Psoas muscle (tissue), 8 donors: ENCODE measurements around the gene PCDHGA11. TPM values are rescaled to one million over a fixed set of nuclear protein-coding genes. Genes with fewer than 3 reads are reported as not detected.

Experiments
- ATAC-seq, 4 donors: fragments of 200-7000 bp; cut with Tn5 transposase; one replicate each; pipeline ENCODE4 v1.9.1; 2020; ENCODE audit warnings: moderate library complexity in 3 of 4, mild to moderate bottlenecking in 2 of 4
- DNase-seq, 2 donors: peaks; one replicate each; pipeline ENCODE4 v3.0.0-alpha.2; 2020
- H3K27ac ChIP-seq: fragments of 200-600 bp; one replicate; pipeline ENCODE4 v1.8.0; 2022
- H3K27me3 ChIP-seq, 3 donors: fragments of 200-600 bp in 1 of 3; one replicate each; pipeline versions ENCODE4 v1.6.1 to v1.8.0; 2013 to 2022; ENCODE audit warnings: low read length in 2 of 3, mild to moderate bottlenecking in 2 of 3, moderate library complexity in 1 of 3; ENCODE audit not compliant: insufficient read depth in 3 of 3
- H3K36me3 ChIP-seq, 2 donors: fragments of 200-600 bp in 1 of 2; one replicate each; pipeline versions ENCODE4 v1.6.1 to v1.8.0; 2013 to 2022; ENCODE audit warnings: low read depth in 1 of 2, mild to moderate bottlenecking in 1 of 2, moderate library complexity in 1 of 2; ENCODE audit not compliant: insufficient read depth in 1 of 2
- H3K4me1 ChIP-seq: fragments of 200-600 bp; one replicate; pipeline ENCODE4 v1.8.0; 2022
- H3K4me3 ChIP-seq: fragments of 200-600 bp; one replicate; pipeline ENCODE4 v1.8.0; 2022; ENCODE audit warnings: mild to moderate bottlenecking
- H3K9me3 ChIP-seq: fragments of 200-600 bp; one replicate; pipeline ENCODE4 v1.8.0; 2022
- CTCF ChIP-seq: fragments of 200-600 bp; IDR thresholded peaks from one replicate; pipeline ENCODE4 v1.8.0; 2022; ENCODE audit warnings: antibody characterized with exemption
- WGBS, 3 donors: extraction: QIAGEN DNeasy Blood & Tissue Kit; methylation state at CpG; one replicate each; pipeline versions ENCODE4 v1.1.6 to v1.1.7; 2013; 5-methylcytosine and 5-hydroxymethylcytosine counted together
- intact Hi-C, 2 donors: fragments of 100-400 bp; cut with DNase I; formaldehyde crosslinking; loops; one replicate each; pipeline versions ENCODE4 v1.11.0 to v1.14.2; 2022
- polyA plus RNA-seq, 3 donors: library from polyadenylated mRNA; stranded (reverse); fragments of 200-250 nt; gene quantifications; one replicate each; pipeline ENCODE4 v1.2.3, GENCODE V29; 2013
- total RNA-seq, 4 donors: library from RNA; stranded (reverse); fragmentation: NEBNext Ultra II Directional in 2 of 4; extraction: Animal tissue kit (Norgen Biotek cat#: 25700) in 2 of 4; gene quantifications; one replicate each; pipeline versions ENCODE4 v1.2.1 to v1.2.4, GENCODE V29; 2021 to 2023
- donor health status: healthy with polysubstance abuse.
- donor health status: DM: no; HTN: no; CAD: no; lungs with moderate emphysema.
- donor health status: Bipolar disorder and iron deficiency.
- donor health status: healthy.
- donor health status: DM: yes; HTN: yes; CAD: no.
- donor health status: DM: no; HTN: no; CAD: no.
- donor health status: DM: no; HTN: no; CAD: no.
- donor health status: DM: yes; HTN: yes; CAD: no.

The PCDHGA11 gene
- total and polyA plus RNA-seq, 7 donors = 0.21 to 4.4 (median 0.94) TPM

- DNase-seq (no peak), ATAC-seq (no peak)
- no peaks in the 10 kb centered on the region for H3K4me1 ChIP-seq
- H3K36me3 ChIP-seq = no peaks in the 10 kb centered on the region
- H3K27ac ChIP-seq = no peak overlapping the region
- no peak for TF ChIP-seq CTCF
- H3K4me3 ChIP-seq = no peak overlapping the region
- peaks cover 1% of the 10 kb centered on the region for H3K9me3 ChIP-seq
- intact Hi-C loops = no loop called here
- H3K27me3 ChIP-seq = peaks cover 0 to 5% (median 1%) of the 10 kb centered on the region in 3 donors
- 87 to 96% (median 95%) methylated on average over 2 of the region's 2 CpGs for WGBS, 3 donors
Observed at GRCh38 chr5:141437221-141437620, 16.4 kb downstream of the PCDHGA11 start.

GRCh38 chr5:141439411-141440141 lies 18.7 kb downstream of the PCDHGA11 start:
- no peak for TF ChIP-seq CTCF
- intact Hi-C loops = no loop called here
- Histone ChIP-seq H3K27me3 (no peaks in the 10 kb centered on the region), H3K27ac (no peak overlapping the region), H3K4me3 (no peak overlapping the region), H3K4me1 (no peaks in the 10 kb centered on the region), H3K36me3 (no peaks in the 10 kb centered on the region), H3K9me3 (no peaks in the 10 kb centered on the region)
- DNase-seq = no peak
- peak in 2 of 4 donors; percentile 35 for ATAC-seq
- WGBS, 3 donors = 60 to 74% (median 67%) methylated on average over 10 of the region's 10 CpGs

GRCh38 chr5:141440341-141440740 lies 19.5 kb downstream of the PCDHGA11 start:
- no peaks in the 10 kb centered on the region for H3K9me3 ChIP-seq
- no peak for ATAC-seq
- 94 to 96% (median 95%) methylated on average over 9 of the region's 9 CpGs for WGBS, 3 donors
- no peak overlapping the region for H3K4me3 ChIP-seq
- intact Hi-C loops = no loop called here
- H3K27me3 ChIP-seq = no peaks in the 10 kb centered on the region
- H3K36me3 ChIP-seq = no peaks in the 10 kb centered on the region
- TF ChIP-seq CTCF = no peak
- no peak for DNase-seq
- no peaks in the 10 kb centered on the region for H3K4me1 ChIP-seq
- no peak overlapping the region for H3K27ac ChIP-seq

- Histone ChIP-seq H3K4me1 (no peaks in the 10 kb centered on the region), H3K27me3 (no peaks in the 10 kb centered on the region), H3K27ac (no peak overlapping the region), H3K4me3 (no peak overlapping the region), H3K36me3 (no peaks in the 10 kb centered on the region), H3K9me3 (no peaks in the 10 kb centered on the region)
- TF ChIP-seq CTCF = no peak
- WGBS, 3 donors = 58 to 64% (median 59%) methylated on average over 50 of the region's 50 CpGs
- no peak for ATAC-seq
- intact Hi-C loops = no loop called here
- no peak for DNase-seq
Observed at GRCh38 chr5:141441571-141442170, 20.8 kb downstream of the PCDHGA11 start.
